NCI-H446 (cell line): Measurements from ENCODE around the gene PCBP3.

ENCODE experiments used
- DNase-seq, 2 experiments: peaks; one replicate each; lab custom pipeline; 2025; lab: John Stamatoyannopoulos, UW

Gene PCBP3

GRCh38 chr21:45982092-45982757 is 338.7 kb downstream of the PCBP3 start:
- DNase-seq = no peak

GRCh38 chr21:45982758-45983648 is 339.5 kb downstream of the PCBP3 start:
- no peak for DNase-seq

- no peak for DNase-seq
Observed at GRCh38 chr21:45983649-45983965, 340.1 kb downstream of the PCBP3 start.

- DNase-seq = no peak
Observed at GRCh38 chr21:45983981-45984551, 340.5 kb downstream of the PCBP3 start.

- DNase-seq = no peak
Observed at GRCh38 chr21:45984584-45985095, 341.1 kb downstream of the PCBP3 start.

- no peak for DNase-seq
Observed at GRCh38 chr21:45985471-45986315, 342.2 kb downstream of the PCBP3 start.

- no peak for DNase-seq
Observed at GRCh38 chr21:45986316-45987051, 343.0 kb downstream of the PCBP3 start.

- no peak for DNase-seq
Observed at GRCh38 chr21:45987121-45987711, 343.7 kb downstream of the PCBP3 start.

GRCh38 chr21:45988366-45989347 is 345.1 kb downstream of the PCBP3 start:
- DNase-seq = no peak

GRCh38 chr21:45989355-45990048 is 346.0 kb downstream of the PCBP3 start:
- DNase-seq = no peak

- DNase-seq = no peak
Observed at GRCh38 chr21:45990049-45990711, 346.7 kb downstream of the PCBP3 start.

GRCh38 chr21:45990741-45991605 is 347.4 kb downstream of the PCBP3 start:
- DNase-seq = no peak

- DNase-seq = no peak
Observed at GRCh38 chr21:45991606-45992300, 348.2 kb downstream of the PCBP3 start.
